Measurements from ENCODE around the gene MSL1. TPM values are rescaled to one million over a fixed set of nuclear protein-coding genes. Genes with fewer than 3 reads are reported as not detected.
A peak's percentile ranks its signal among the peaks of the same experiment; 100 is the strongest.

MSL1 gene
- total and polyA plus RNA-seq, 10 donors = 52.6 to 154 (median 120) TPM

GRCh38 chr17:40099619-40100418 is 22.0 kb upstream of the MSL1 start:
- no peaks in the 10 kb centered on the region for H3K27me3 ChIP-seq (replicated peaks in 1 of 7)
- peak overlapping the region; percentile 65 to 94 (median 80) for H3K4me3 ChIP-seq
- TF ChIP-seq POLR2AphosphoS5 (IDR thresholded peaks at IDR 0.05) (no peak), POLR2A (IDR thresholded peaks at IDR 0.05) (no peak)
- TF ChIP-seq, protein P1, sequence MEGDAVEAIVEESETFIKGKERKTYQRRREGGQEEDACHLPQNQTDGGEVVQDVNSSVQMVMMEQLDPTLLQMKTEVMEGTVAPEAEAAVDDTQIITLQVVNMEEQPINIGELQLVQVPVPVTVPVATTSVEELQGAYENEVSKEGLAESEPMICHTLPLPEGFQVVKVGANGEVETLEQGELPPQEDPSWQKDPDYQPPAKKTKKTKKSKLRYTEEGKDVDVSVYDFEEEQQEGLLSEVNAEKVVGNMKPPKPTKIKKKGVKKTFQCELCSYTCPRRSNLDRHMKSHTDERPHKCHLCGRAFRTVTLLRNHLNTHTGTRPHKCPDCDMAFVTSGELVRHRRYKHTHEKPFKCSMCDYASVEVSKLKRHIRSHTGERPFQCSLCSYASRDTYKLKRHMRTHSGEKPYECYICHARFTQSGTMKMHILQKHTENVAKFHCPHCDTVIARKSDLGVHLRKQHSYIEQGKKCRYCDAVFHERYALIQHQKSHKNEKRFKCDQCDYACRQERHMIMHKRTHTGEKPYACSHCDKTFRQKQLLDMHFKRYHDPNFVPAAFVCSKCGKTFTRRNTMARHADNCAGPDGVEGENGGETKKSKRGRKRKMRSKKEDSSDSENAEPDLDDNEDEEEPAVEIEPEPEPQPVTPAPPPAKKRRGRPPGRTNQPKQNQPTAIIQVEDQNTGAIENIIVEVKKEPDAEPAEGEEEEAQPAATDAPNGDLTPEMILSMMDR (IDR thresholded peaks at IDR 0.05 in 8 of 11, conservative IDR thresholded peaks at IDR 0.05 in 3 of 11) = no peak
- WGBS, 5 donors = 3 to 5% (median 4%) methylated on average over 28 to 31 of the region's 31 CpGs
- H3K9me3 ChIP-seq = no peaks in the 10 kb centered on the region
- H3K36me3 ChIP-seq = peaks cover 0 to 28% (median 3%) of the 10 kb centered on the region in 6 donors
- peak; percentile 86 for DNase-seq
- H3K4me1 ChIP-seq = peaks cover 55 to 100% (median 86%) of the 10 kb centered on the region in 6 donors
- intact Hi-C loops (cut with DNase I; ENCODE audit: low total_unique reads) = no loop called here
- peak overlapping the region; percentile 81 to 94 (median 90) for H3K27ac ChIP-seq

GRCh38 chr17:40100419-40100668 is 21.4 kb upstream of the MSL1 start, which contains the start of gene NR1D1:
Gene NR1D1 (minus strand): TSS chr17:40100589. CDS start chr17:40100094, 495 bp downstream.
- no peak for DNase-seq
- no peaks in the 10 kb centered on the region for H3K27me3 ChIP-seq (replicated peaks in 1 of 7)
- peak within 1 kb of the TSS; percentile 81 to 94 (median 90) for H3K27ac ChIP-seq
- 0 to 2% (median 1%) methylated on average over 13 to 16 of the region's 16 CpGs for whole genome bisulfite sequencing, 5 donors
- peaks cover 52 to 100% (median 85%) of the 10 kb centered on the region in 6 donors for H3K4me1 ChIP-seq
- TF ChIP-seq, protein P1 (IDR thresholded peaks at IDR 0.05 in 8 of 11, conservative IDR thresholded peaks at IDR 0.05 in 3 of 11) = no peak
- peak in 2 of 3 donors; percentile 57 to 74 for TF ChIP-seq POLR2A (IDR thresholded peaks at IDR 0.05)
- TF ChIP-seq POLR2AphosphoS5 (IDR thresholded peaks at IDR 0.05) = peak in 1 of 3 donors; percentile 96
- H3K4me3 ChIP-seq = peak within 1 kb of the TSS; percentile 65 to 94 (median 80)
- H3K9me3 ChIP-seq = no peaks in the 10 kb centered on the region
- intact Hi-C loops (cut with DNase I; ENCODE audit: low total_unique reads) = no loop called here
- peaks cover 0 to 23% (median 1%) of the 10 kb centered on the region in 6 donors for H3K36me3 ChIP-seq

- H3K4me3 ChIP-seq = peak overlapping the region; percentile 65 to 94 (median 80)
- TF ChIP-seq POLR2A (IDR thresholded peaks at IDR 0.05) (no peak), POLR2AphosphoS5 (IDR thresholded peaks at IDR 0.05) (peak in 2 of 3 donors; percentile 90 to 96)
- TF ChIP-seq, protein P1 (IDR thresholded peaks at IDR 0.05 in 8 of 11, conservative IDR thresholded peaks at IDR 0.05 in 3 of 11) = peak in 1 of 11 experiments; percentile 27
- intact Hi-C loops (cut with DNase I; ENCODE audit: low total_unique reads) = no loop called here
- no peaks in the 10 kb centered on the region for H3K9me3 ChIP-seq
- H3K36me3 ChIP-seq = peaks cover 0 to 18% (median 0%) of the 10 kb centered on the region in 6 donors
- H3K4me1 ChIP-seq = peaks cover 48 to 100% (median 85%) of the 10 kb centered on the region in 6 donors
- H3K27ac ChIP-seq = peak overlapping the region; percentile 81 to 94 (median 90)
- no peaks in the 10 kb centered on the region for H3K27me3 ChIP-seq (replicated peaks in 1 of 7)
- peak; percentile 97 for DNase-seq
- WGBS, 5 donors = 1 to 2% (median 2%) methylated on average over 14 to 25 of the region's 25 CpGs
Observed at GRCh38 chr17:40100669-40101366, 21.0 kb upstream of the MSL1 start.
